Measurements from ENCODE around the gene ELP4.
"Not testable (repeated sequence)": the region's sequence is repeated elsewhere in the genome, so short reads cannot be mapped to it uniquely, and the experiment has no call there.

The ELP4 gene

GRCh38 chr11:31664129-31664528 lies 154.6 kb downstream of the ELP4 start:
- Histone ChIP-seq H3K27me3 (ENCODE audit: insufficient read depth, low read depth) (no peaks in the 10 kb centered on the region), H3K4me3 (IDR thresholded peaks at IDR 0.05; ENCODE audit: insufficient read depth, low read depth, low read length) (no peak overlapping the region), H3K27ac (no peak overlapping the region), H3K36me3 (ENCODE audit: insufficient read depth) (no peaks in the 10 kb centered on the region), H2AFZ (ENCODE audit: low read depth) (no peak overlapping the region), H3K4me2 (no peak overlapping the region), H3K4me1 (ENCODE audit: low read depth, poor library complexity, severe bottlenecking) (no peaks in the 10 kb centered on the region), H4K20me1 (ENCODE audit: insufficient read depth) (no peaks in the 10 kb centered on the region), H3K9ac (no peak overlapping the region), H3K79me2 (ENCODE audit: insufficient read depth, low read depth) (no peaks in the 10 kb centered on the region)
- TF ChIP-seq CTCF (conservative IDR thresholded peaks at IDR 0.05; ENCODE audit: low read depth, low read length), result no peak

- Histone ChIP-seq H3K36me3 (ENCODE audit: insufficient read depth) (no peaks in the 10 kb centered on the region), H3K9ac (no peak overlapping the region), H3K4me3 (IDR thresholded peaks at IDR 0.05; ENCODE audit: insufficient read depth, low read depth, low read length) (no peak overlapping the region), H3K27ac (no peak overlapping the region), H3K79me2 (ENCODE audit: insufficient read depth, low read depth) (no peaks in the 10 kb centered on the region), H4K20me1 (ENCODE audit: insufficient read depth) (no peaks in the 10 kb centered on the region), H3K27me3 (ENCODE audit: insufficient read depth, low read depth) (no peaks in the 10 kb centered on the region), H3K4me2 (no peak overlapping the region), H3K4me1 (ENCODE audit: low read depth, poor library complexity, severe bottlenecking) (no peaks in the 10 kb centered on the region), H2AFZ (ENCODE audit: low read depth) (no peak overlapping the region)
- no peak for TF ChIP-seq CTCF (conservative IDR thresholded peaks at IDR 0.05; ENCODE audit: low read depth, low read length)
Measured at GRCh38 chr11:31664954-31665353, 155.4 kb downstream of the ELP4 start.

GRCh38 chr11:31671681-31672080 lies 162.1 kb downstream of the ELP4 start:
- H3K36me3 ChIP-seq (ENCODE audit: insufficient read depth), result no peaks in the 10 kb centered on the region; the same call in 1 of the 2 replicates
- no peak overlapping the region for H3K9ac ChIP-seq
- H3K4me3 ChIP-seq (IDR thresholded peaks at IDR 0.05; ENCODE audit: insufficient read depth, low read depth, low read length), result no peak overlapping the region
- H3K4me1 ChIP-seq (ENCODE audit: low read depth, poor library complexity, severe bottlenecking), result no peaks in the 10 kb centered on the region
- no peak overlapping the region for H2AFZ ChIP-seq (ENCODE audit: low read depth)
- no peak overlapping the region for H3K27ac ChIP-seq
- no peak for TF ChIP-seq CTCF (conservative IDR thresholded peaks at IDR 0.05; ENCODE audit: low read depth, low read length)
- H3K4me2 ChIP-seq, result no peak overlapping the region
- H4K20me1 ChIP-seq (ENCODE audit: insufficient read depth), result no peaks in the 10 kb centered on the region
- no peaks in the 10 kb centered on the region for H3K27me3 ChIP-seq (ENCODE audit: insufficient read depth, low read depth)
- H3K79me2 ChIP-seq (ENCODE audit: insufficient read depth, low read depth), result no peaks in the 10 kb centered on the region

- not testable (repeated sequence) for H3K4me2 ChIP-seq; H3K79me2 ChIP-seq (ENCODE audit: insufficient read depth, low read depth); H3K27ac ChIP-seq; H3K4me3 ChIP-seq (IDR thresholded peaks at IDR 0.05; ENCODE audit: insufficient read depth, low read depth, low read length); H3K36me3 ChIP-seq (ENCODE audit: insufficient read depth); H3K27me3 ChIP-seq (ENCODE audit: insufficient read depth, low read depth); H3K4me1 ChIP-seq (ENCODE audit: low read depth, poor library complexity, severe bottlenecking); H2AFZ ChIP-seq (ENCODE audit: low read depth); H4K20me1 ChIP-seq (ENCODE audit: insufficient read depth); H3K9ac ChIP-seq
Measured at GRCh38 chr11:31673108-31673507, 163.5 kb downstream of the ELP4 start.

GRCh38 chr11:31676280-31676982 lies 166.9 kb downstream of the ELP4 start:
- Histone ChIP-seq H3K27ac (no peak overlapping the region), H3K9ac (no peak overlapping the region), H3K27me3 (ENCODE audit: insufficient read depth, low read depth) (no peaks in the 10 kb centered on the region), H4K20me1 (ENCODE audit: insufficient read depth) (no peaks in the 10 kb centered on the region), H3K4me1 (ENCODE audit: low read depth, poor library complexity, severe bottlenecking) (no peaks in the 10 kb centered on the region), H3K4me2 (no peak overlapping the region), H3K36me3 (ENCODE audit: insufficient read depth) (no peaks in the 10 kb centered on the region; the same call in 1 of the 2 replicates), H3K79me2 (ENCODE audit: insufficient read depth, low read depth) (no peaks in the 10 kb centered on the region), H2AFZ (ENCODE audit: low read depth) (no peak overlapping the region), H3K4me3 (IDR thresholded peaks at IDR 0.05; ENCODE audit: insufficient read depth, low read depth, low read length) (no peak overlapping the region)
- TF ChIP-seq CTCF (conservative IDR thresholded peaks at IDR 0.05; ENCODE audit: low read depth, low read length), result no peak

All from KMS-11 (cell line).